Common myeloid progenitor, CD34-positive (primary cell): ENCODE results near the gene UBE2K. TPM values are rescaled to one million over a fixed set of nuclear protein-coding genes. Genes with fewer than 3 reads are reported as not detected.
A peak's percentile ranks its signal among the peaks of the same experiment; 100 is the strongest.
"Not testable (repeated sequence)": the region's sequence is repeated elsewhere in the genome, so short reads cannot be mapped to it uniquely, and the experiment has no call there.

Experiments used
- CTCF ChIA-PET: fragments of 350-600 bp; sonication (Branson Sonifier 250); formaldehyde crosslinking; loops from one replicate; lab custom pipeline; 2021; ENCODE audit warnings: antibody characterized with exemption; lab: Charles Lee
- POLR2A ChIA-PET: fragments of 350-600 bp; sonication (Branson Sonifier 250); formaldehyde crosslinking; loops from one replicate; lab custom pipeline; 2021; ENCODE audit warnings: antibody characterized with exemption; lab: Charles Lee
- DNase-seq, 3 donors: peaks; one replicate each; pipeline versions ENCODE4 v3.0.0 to v3.0.0-alpha.2; 2013
- H3K27ac ChIP-seq, 2 experiments: 1 replicate in 1 of 2; 2 replicates in 1 of 2; pipeline ENCODE4 v1.7.0; 2013; ENCODE audit warnings: inconsistent platforms in 2 of 2, low read length in 2 of 2, mild to moderate bottlenecking in 2 of 2, low read depth in 1 of 2, moderate library complexity in 1 of 2; ENCODE audit not compliant: severe bottlenecking in 2 of 2, insufficient read depth in 1 of 2, poor library complexity in 1 of 2
- H3K27me3 ChIP-seq, 5 experiments: replicated peaks in 2 of 5; 1 replicate in 3 of 5; 2 replicates in 2 of 5; pipeline versions ENCODE4 v1.6.1 to v1.7.0; 2013; ENCODE audit warnings: low read length in 4 of 5, mild to moderate bottlenecking in 2 of 5, moderate library complexity in 2 of 5, inconsistent platforms in 1 of 5; ENCODE audit not compliant: insufficient read depth in 5 of 5, control insufficient read depth in 4 of 5
- H3K36me3 ChIP-seq, 4 experiments: 1 replicate in 2 of 4; 2 replicates in 2 of 4; pipeline versions ENCODE4 v1.6.1 to v1.7.0; 2013; ENCODE audit warnings: low read length in 3 of 4, control low read depth in 1 of 4, mild to moderate bottlenecking in 1 of 4; ENCODE audit not compliant: control insufficient read depth in 4 of 4, insufficient read depth in 4 of 4
- H3K4me1 ChIP-seq, 4 experiments: 1 replicate in 3 of 4; 2 replicates in 1 of 4; pipeline versions ENCODE4 v1.6.1 to v1.7.1; 2013; ENCODE audit warnings: low read length in 3 of 4, mild to moderate bottlenecking in 3 of 4, control low read depth in 1 of 4, inconsistent platforms in 1 of 4, moderate library complexity in 1 of 4; ENCODE audit not compliant: control insufficient read depth in 4 of 4, insufficient read depth in 4 of 4; ENCODE audit errors: control extremely low read depth in 1 of 4
- H3K4me3 ChIP-seq, 7 experiments: 1 replicate in 4 of 7; 2 replicates in 3 of 7; pipeline versions ENCODE4 v1.5.1 to v1.7.0; 2013; ENCODE audit warnings: mild to moderate bottlenecking in 7 of 7, low read length in 6 of 7, moderate library complexity in 6 of 7, inconsistent platforms in 2 of 7, low read depth in 2 of 7, control low read depth in 1 of 7; ENCODE audit not compliant: insufficient read depth in 4 of 7, control insufficient read depth in 1 of 7; ENCODE audit errors: extremely low read depth in 1 of 7
- H3K9me3 ChIP-seq, 5 experiments: 1 replicate in 4 of 5; 2 replicates in 1 of 5; pipeline versions ENCODE4 v1.6.1 to v1.7.1; 2013; ENCODE audit warnings: low read length in 4 of 5, mild to moderate bottlenecking in 2 of 5, inconsistent platforms in 1 of 5, low read depth in 1 of 5, moderate library complexity in 1 of 5; ENCODE audit not compliant: control insufficient read depth in 4 of 5, insufficient read depth in 2 of 5; ENCODE audit errors: control extremely low read depth in 1 of 5
- WGBS: methylation state at CpG from one replicate; pipeline ENCODE4 v1.1.5; 2013; ENCODE audit not compliant: insufficient coverage; 5-methylcytosine and 5-hydroxymethylcytosine counted together
- polyA plus RNA-seq: library from polyadenylated mRNA; unstranded; fragments of 120-200 nt; gene quantifications from one replicate; pipeline ENCODE4 v1.2.1, GENCODE V29; 2013

Gene UBE2K
- polyA plus RNA-seq: 38.3 TPM

DNA sequence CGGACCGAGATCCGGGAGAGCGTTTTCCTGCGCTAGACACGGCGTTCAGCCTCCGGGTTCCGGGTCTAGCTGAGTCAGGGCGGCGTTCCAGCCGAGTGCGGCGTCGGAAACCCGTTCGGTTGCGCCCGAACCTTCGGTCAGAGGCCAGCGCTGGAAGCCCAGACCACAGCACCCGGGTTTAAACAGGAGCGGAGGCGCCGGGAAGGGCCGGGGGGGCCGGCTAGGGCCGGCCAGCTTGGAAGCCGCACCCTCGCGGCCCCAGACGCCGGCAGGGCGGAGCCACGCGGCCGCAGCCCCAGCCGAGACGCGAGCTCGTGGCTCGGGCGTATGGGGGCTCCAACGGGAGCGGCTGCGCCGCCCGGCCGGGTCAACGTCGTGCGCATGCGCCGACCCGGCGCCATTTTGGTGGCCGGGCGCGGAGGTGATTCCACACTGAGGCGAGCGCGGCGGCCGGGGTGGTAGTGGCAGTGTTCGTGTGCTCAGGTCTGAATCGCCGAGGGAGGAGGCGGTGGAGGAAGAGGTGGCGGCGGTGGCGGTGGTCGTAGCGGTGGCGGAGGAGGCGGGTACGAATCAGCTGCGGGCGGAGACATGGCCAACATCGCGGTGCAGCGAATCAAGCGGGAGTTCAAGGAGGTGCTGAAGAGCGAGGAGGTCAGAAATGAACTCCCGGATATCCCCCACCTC is at the start of gene UBE2K:
TSS of gene UBE2K (plus strand) at position 397 of the 684 bp plus-strand sequence. CDS start at position 589, 192 bp downstream.
- Histone ChIP-seq H3K36me3 (peaks cover 0 to 8% (median 4%) of the 10 kb centered on the region in 4 experiments), H3K27ac (peak within 1 kb of the TSS; percentile 83 to 95), H3K27me3 (no peaks in the 10 kb centered on the region), H3K9me3 (no peaks in the 10 kb centered on the region), H3K4me1 (peaks cover 18 to 40% (median 25%) of the 10 kb centered on the region in 4 experiments), H3K4me3 (peak within 1 kb of the TSS; percentile 76 to 100 (median 94))
- CTCF ChIA-PET: interaction anchor here (0.9 kb wide), 1 partner anchor 16 kb away, joined by 3 read pairs; no protein-coding TSS in a partner anchor
- POLR2A ChIA-PET: interaction anchor here (0.5 to 1.1 kb wide), 5 partner anchors 24 to 239 kb away, joined by 3 to 5 read pairs (median 4); partner anchors contain the start of genes LIAS and RPL9
- DNase-seq: peak; percentile 85 to 89 (median 88)
- WGBS: under 1% methylated on average over 72 of the region's 84 CpGs

- no peak for DNase-seq
- ChIA-PET POLR2A (no interaction called here), CTCF (interaction anchor here (1.1 kb wide), 1 partner anchor 26 kb away, joined by 3 read pairs; no protein-coding TSS in a partner anchor)
- Histone ChIP-seq H3K27me3 (no peaks in the 10 kb centered on the region), H3K9me3 (no peaks in the 10 kb centered on the region), H3K36me3 (no peaks in the 10 kb centered on the region), H3K4me3 (no peak overlapping the region), H3K4me1 (no peaks in the 10 kb centered on the region), H3K27ac (no peak overlapping the region)
- WGBS: no CpG with 5 or more reads among the region's 3 CpGs
Observed at GRCh38 chr4:39648213-39648612, 49.7 kb upstream of the UBE2K start.

- Histone ChIP-seq H3K4me3 (no peak overlapping the region), H3K4me1 (no peaks in the 10 kb centered on the region), H3K27ac (no peak overlapping the region), H3K36me3 (no peaks in the 10 kb centered on the region), H3K27me3 (no peaks in the 10 kb centered on the region), H3K9me3 (no peaks in the 10 kb centered on the region)
- WGBS: 96% methylated on average over 6 of the region's 6 CpGs
- DNase-seq: no peak
- ChIA-PET POLR2A (no interaction called here), CTCF (interaction anchor here (1.3 kb wide), 1 partner anchor 9 kb away, joined by 5 read pairs; no protein-coding TSS in a partner anchor)
Observed at GRCh38 chr4:39648827-39649558, 48.9 kb upstream of the UBE2K start.

DNA sequence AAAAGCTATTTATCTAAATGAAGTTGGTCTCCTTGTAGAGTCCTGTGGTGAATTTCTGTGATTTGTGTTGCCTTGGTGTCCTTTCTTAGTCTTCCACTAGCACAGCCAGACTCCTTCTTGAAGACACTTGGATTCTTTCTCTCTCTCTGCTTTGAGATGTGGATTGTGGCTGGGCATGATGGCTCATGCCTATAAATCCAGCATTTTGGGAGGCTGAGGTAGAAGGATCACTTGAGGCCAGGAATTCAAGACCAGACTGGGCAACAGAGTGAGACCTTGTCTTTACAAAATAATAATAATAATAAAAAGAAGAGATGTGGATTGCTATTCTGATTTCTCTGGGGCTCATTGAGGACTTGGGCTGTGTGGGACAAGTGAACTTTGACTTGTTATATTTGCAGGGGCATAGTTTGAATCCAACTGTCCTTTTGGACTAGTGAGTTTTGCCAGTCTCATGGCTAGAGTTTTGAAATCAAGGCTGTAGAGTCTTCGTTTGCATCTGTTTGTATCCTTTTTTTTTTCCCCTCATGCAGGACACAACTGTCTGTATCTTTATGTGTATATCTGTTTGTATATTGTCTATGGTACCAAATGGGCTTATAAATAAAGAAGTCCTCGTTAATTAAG is 48.2 kb upstream of the UBE2K start:
- no peaks in the 10 kb centered on the region for H3K9me3 ChIP-seq
- no peaks in the 10 kb centered on the region for H3K27me3 ChIP-seq
- H3K4me1 ChIP-seq: no peaks in the 10 kb centered on the region
- no peak for DNase-seq
- WGBS: no CpG with 5 or more reads among the region's 2 CpGs
- H3K27ac ChIP-seq: no peak overlapping the region
- no peak overlapping the region for H3K4me3 ChIP-seq
- ChIA-PET CTCF (interaction anchor here (1.3 kb wide), 1 partner anchor 10 kb away, joined by 5 read pairs; no protein-coding TSS in a partner anchor), POLR2A (no interaction called here)
- no peaks in the 10 kb centered on the region for H3K36me3 ChIP-seq

GRCh38 chr4:39651586-39651985 is 46.4 kb upstream of the UBE2K start:
- H3K4me3 ChIP-seq, H3K27me3 ChIP-seq, DNase-seq, H3K9me3 ChIP-seq, H3K4me1 ChIP-seq, H3K27ac ChIP-seq, POLR2A ChIA-PET, H3K36me3 ChIP-seq: not testable (repeated sequence)
- CTCF ChIA-PET: interaction anchor here (0.6 kb wide), 1 partner anchor 78 kb away, joined by 3 read pairs; no protein-coding TSS in a partner anchor
- 84% methylated on average over 2 of the region's 4 CpGs for WGBS

DNA sequence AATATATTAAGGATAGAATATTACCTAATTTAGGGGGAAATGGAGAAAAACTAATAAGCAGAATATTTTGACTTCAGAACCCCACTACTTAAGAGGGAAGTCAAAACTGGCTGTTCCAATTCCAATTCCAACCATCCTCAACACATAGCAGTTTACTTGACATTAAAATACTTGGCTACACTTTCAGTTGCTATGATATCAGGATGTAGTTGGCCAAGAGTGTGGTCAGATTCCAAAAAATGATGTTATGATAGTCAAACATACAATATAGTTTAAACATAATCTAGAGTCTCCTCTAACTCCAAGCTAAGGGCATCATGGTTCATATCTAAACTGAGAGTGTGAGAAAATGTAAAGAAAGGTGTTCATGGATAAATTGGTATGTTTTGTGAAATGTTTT is 42.7 kb upstream of the UBE2K start:
- Histone ChIP-seq H3K4me1 (no peaks in the 10 kb centered on the region), H3K4me3 (no peak overlapping the region), H3K27me3 (no peaks in the 10 kb centered on the region), H3K27ac (no peak overlapping the region), H3K9me3 (no peaks in the 10 kb centered on the region), H3K36me3 (no peaks in the 10 kb centered on the region)
- DNase-seq: no peak
- ChIA-PET CTCF (interaction anchor here (0.7 kb wide), 1 partner anchor 452 kb away, joined by 3 read pairs; no protein-coding TSS in a partner anchor), POLR2A (no interaction called here)
